ENCODE measurements around the gene CNTNAP3.
"Not testable (repeated sequence)": the region's sequence is repeated elsewhere in the genome, so short reads cannot be mapped to it uniquely, and the experiment has no call there.

DNA sequence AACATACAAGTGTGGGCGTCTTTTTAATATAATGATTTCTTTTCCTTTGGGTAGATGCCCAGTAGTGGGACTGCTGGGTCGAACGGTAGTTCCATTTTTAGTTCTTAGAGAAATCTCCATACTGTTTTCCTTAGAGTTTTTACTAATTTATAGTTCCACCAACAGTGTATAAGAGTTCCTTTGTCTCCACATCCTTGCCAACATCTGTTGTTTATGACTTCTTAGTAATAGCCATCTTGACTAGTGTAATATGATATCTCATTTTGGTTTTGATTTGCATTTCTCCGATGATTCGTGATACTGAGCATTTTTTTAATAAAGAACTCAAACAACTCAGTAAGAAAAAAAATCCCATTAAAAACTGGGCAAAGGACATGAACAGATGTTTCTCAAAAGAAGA, 225.0 kb downstream of the CNTNAP3 start:
- TF ChIP-seq EZH2 (IDR thresholded peaks at IDR 0.05; ENCODE audit: borderline replicate concordance, low read depth, low read length, severe bottlenecking); POLR2A (IDR thresholded peaks at IDR 0.05; ENCODE audit: low read depth, low read length); MAX (IDR thresholded peaks at IDR 0.05; ENCODE audit: insufficient read depth, insufficient read length); POLR2AphosphoS5 (IDR thresholded peaks at IDR 0.05; ENCODE audit: insufficient read depth, low read depth, low read length): not testable (repeated sequence)
- TF ChIP-seq, protein P1, sequence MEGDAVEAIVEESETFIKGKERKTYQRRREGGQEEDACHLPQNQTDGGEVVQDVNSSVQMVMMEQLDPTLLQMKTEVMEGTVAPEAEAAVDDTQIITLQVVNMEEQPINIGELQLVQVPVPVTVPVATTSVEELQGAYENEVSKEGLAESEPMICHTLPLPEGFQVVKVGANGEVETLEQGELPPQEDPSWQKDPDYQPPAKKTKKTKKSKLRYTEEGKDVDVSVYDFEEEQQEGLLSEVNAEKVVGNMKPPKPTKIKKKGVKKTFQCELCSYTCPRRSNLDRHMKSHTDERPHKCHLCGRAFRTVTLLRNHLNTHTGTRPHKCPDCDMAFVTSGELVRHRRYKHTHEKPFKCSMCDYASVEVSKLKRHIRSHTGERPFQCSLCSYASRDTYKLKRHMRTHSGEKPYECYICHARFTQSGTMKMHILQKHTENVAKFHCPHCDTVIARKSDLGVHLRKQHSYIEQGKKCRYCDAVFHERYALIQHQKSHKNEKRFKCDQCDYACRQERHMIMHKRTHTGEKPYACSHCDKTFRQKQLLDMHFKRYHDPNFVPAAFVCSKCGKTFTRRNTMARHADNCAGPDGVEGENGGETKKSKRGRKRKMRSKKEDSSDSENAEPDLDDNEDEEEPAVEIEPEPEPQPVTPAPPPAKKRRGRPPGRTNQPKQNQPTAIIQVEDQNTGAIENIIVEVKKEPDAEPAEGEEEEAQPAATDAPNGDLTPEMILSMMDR (IDR thresholded peaks at IDR 0.05; ENCODE audit: extremely low read depth in 1 of 2, insufficient read depth in 1 of 2, low read depth in 1 of 2, low read length in 2 of 2), result not testable (repeated sequence)

Measured in endothelial cell of umbilical vein (primary cell).